HG02884 (cell line): ENCODE measurements around the gene CPHXL.
A peak's percentile ranks its signal among the peaks of the same experiment; 100 is the strongest.

Experiments used
- ATAC-seq: cut with Tn5 transposase; IDR thresholded peaks from one replicate; pipeline ENCODE4 v1.9.1; 2021; ENCODE audit warnings: mild to moderate bottlenecking, moderate library complexity; ENCODE audit not compliant: unreplicated experiment

The CPHXL gene

DNA sequence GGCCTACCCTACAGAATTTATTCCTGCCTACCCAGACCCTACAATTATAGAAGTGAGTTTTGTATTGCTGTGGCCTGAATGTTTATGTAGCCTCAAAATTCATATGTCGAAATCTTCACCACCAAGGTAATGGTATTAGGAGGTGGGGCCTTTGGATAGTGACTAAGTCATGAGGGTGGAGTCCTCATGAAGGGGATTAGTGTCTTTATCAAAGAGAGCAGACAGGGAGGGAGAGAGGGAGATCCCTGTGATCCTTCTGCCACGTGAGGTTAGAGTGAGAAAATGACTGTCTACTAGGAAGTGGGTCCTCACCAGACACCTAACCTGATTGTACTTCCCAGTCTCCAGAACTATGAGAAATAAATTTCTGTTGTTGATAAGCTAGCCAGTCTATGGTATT, 24.0 kb downstream of the CPHXL start:
- no peak for ATAC-seq

GRCh38 chr16:75701361-75701760, 24.9 kb downstream of the CPHXL start, which contains the start of gene DUXB:
TSS of gene DUXB (minus strand) at chr16:75701461. CDS start at chr16:75701418, 43 bp downstream.
- no peak for ATAC-seq

GRCh38 chr16:75697571-75697970, 28.7 kb downstream of the CPHXL start:
- ATAC-seq: no peak

- ATAC-seq: no peak
Observed at GRCh38 chr16:75695708-75696107, 30.6 kb downstream of the CPHXL start.

DNA sequence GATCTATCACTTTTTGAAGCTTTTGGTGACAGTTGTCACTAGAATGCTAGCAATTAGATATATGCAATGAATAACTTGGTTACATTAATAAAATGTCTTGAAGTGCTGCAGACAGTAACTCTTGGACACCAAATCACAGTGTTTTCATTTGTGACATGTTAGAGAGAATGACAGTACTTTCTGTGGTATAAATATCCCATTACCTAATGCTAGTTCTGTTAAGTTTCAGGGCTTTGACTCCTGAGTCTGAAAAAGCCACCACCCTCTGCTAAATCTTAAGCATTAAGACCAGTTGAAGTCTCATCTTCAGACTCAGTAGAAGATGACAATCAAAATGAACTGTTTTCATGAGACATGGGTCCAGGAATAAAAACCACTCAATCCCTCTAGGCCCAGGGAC, 38.9 kb downstream of the CPHXL start:
- peak; percentile 68 for ATAC-seq

- ATAC-seq: no peak
Observed at GRCh38 chr16:75682308-75682707, 44.0 kb downstream of the CPHXL start.

GRCh38 chr16:75679366-75679765, 46.9 kb downstream of the CPHXL start:
- no peak for ATAC-seq

DNA sequence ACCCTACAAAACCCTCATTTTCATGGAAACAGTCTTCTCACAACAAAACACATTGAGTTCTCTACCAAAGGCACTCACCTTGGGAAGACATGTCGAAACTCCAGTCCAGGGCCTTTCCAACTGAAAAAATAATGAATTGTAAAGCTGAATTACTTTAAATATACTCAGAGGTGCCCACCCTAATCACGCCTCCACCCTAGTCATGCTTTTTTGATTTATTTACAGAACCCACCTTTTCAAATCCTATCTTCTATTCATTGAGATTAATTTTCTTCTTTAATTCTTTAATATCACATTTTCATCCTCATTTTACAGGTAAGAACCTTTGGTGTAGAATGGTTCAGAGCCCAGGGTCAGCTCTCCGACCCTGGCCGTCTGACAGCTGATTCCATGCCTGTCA, 49.4 kb downstream of the CPHXL start, which contains the start of gene CPHXL2:
Gene CPHXL2 (minus strand): TSS at position 101 of the 400 bp plus-strand sequence. CDS start 10 bp downstream, at position 91.
- no peak for ATAC-seq

GRCh38 chr16:75667503-75667902, 58.8 kb downstream of the CPHXL start:
- ATAC-seq: no peak
